HG03103 (cell line): ENCODE results near the gene AQP7.
"Not testable (repeated sequence)": the region's sequence is repeated elsewhere in the genome, so short reads cannot be mapped to it uniquely, and the experiment has no call there.

ENCODE experiments used
- ATAC-seq: cut with Tn5 transposase; IDR thresholded peaks from one replicate; pipeline ENCODE4 v1.9.1; 2021; ENCODE audit warnings: low read depth; ENCODE audit not compliant: unreplicated experiment

The AQP7 gene

DNA sequence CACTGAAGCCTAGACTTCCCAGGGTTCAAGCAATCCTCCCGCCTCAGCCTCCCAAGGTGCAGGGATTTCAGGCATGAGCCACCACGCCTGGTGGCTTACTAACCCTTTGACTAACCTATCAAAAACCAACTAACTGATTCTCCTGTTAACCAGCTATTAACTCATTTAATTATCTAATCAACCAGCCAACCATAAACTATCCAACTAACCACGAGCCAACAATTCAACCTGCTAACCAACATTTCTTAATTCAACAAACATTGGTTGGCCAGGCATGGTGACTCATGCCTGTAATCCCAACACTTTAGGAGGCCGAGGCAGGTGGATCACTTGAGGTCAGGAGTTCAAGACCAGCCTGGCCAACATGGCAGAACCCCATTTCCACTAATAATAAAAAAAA is 3.3 kb downstream of the AQP7 start:
- ATAC-seq: not testable (repeated sequence)

DNA sequence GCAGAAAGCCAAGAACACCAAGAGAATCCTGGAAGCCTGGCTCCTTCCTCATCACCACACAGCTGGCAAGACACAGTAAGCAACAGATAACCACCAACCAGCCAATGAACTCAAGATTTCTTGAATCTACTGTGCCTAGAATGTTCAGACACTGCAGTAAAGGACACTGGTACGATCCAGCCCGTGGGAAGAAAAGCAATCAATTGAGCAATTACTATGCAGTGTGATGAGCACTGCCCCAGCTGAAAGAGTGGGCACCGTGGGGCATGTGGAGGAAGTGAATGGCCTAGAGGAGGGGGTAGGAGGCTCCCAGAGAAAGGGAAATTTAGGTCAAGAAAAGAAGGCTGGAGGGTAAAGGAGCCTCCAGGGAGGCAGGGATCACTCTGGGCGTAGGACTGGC is 4.6 kb downstream of the AQP7 start:
- ATAC-seq: not testable (repeated sequence)

DNA sequence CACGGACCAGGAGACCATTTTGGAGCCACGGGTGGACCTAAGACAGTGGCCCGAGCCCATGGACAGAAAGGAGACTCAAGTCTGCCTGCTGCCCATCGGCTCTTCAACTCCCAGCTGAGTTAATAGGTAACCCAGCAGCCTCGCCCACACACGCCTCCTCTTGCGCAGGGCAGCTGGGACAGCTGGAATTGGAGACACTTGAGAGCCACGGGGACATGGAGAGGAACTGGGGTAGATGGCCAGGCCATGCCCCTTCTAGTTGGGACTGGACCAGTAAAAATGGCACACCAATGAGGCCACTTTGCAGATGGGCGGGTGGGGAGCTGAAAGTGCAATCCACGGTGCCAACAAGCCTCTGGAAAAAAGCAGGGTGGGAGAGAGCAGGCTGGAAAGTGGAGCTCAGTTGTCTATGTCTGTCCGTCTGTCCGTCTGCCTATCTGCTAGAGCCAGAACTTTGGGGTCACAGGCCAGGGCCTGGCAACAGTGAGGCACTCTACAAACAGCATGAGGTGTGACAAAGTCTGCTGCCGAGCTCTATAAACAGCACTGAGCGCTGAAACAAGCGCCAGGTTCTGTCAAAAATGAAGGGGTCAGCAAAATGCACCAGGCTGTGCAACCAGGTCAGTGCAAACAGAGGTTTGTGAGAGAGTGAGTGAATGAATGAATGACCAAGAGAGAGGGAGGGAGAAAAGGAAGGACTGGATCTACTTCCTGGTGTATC is 7.0 kb downstream of the AQP7 start:
- ATAC-seq: not testable (repeated sequence)

DNA sequence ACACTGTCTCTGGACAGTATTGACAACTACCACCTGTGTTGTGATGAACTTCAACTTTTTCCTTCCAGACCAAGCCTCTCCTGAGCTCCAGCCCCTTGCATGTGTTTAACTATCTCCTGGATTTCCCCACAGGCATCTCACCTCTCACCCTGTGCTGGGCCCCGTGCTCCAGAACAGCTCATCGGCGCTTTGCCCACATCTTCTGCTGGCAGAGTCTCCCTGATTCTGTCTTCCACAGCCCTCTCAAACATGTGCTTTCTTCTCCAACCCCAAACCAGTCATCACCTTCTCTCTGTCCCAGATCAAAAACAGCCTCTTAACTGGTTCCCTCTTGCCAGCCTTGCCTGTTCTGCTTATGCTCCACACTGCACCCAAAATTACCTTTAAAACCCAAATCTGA is 8.4 kb downstream of the AQP7 start:
- ATAC-seq: not testable (repeated sequence)

DNA sequence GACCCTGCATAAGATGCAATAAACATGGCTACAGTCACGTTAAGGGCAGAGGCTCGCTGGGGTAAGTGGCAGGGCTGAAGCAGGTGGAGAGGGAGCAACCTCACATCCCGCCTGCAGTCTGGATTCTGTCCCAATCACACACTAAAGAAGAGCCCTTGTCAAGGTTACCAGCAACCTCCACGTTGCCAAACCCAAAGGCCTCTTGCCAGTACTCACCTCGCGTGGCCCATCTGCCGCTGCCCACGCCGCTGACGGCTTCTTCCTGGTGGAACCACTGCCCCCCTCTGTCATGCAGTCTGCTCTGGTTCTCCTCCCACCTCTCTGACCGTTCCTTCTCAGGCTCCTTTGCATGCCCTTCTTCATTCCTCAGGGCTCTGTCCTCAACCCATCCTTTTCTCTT is 8.8 kb downstream of the AQP7 start:
- ATAC-seq: no peak

DNA sequence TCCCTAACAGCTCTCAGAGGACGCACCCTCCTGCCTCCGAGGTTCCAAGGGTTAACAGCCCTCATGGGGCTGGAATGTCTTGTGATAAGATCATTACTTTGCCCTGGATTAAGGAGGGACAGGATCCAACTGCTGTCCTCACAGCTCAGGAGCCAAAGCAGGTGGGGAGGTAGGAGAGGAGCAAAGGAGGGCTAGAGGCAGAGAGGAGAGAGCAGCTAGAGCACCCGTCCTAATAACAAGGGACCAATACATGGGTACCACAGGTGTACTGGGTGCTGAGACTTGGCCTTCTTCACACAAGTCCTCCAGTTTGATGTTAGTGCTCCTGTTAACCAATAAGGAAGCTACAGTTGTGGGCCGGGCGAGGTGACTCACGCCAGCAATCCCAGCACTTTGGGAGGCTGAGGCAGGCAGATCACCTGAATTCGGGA is 9.8 kb downstream of the AQP7 start:
- ATAC-seq: not testable (repeated sequence)

DNA sequence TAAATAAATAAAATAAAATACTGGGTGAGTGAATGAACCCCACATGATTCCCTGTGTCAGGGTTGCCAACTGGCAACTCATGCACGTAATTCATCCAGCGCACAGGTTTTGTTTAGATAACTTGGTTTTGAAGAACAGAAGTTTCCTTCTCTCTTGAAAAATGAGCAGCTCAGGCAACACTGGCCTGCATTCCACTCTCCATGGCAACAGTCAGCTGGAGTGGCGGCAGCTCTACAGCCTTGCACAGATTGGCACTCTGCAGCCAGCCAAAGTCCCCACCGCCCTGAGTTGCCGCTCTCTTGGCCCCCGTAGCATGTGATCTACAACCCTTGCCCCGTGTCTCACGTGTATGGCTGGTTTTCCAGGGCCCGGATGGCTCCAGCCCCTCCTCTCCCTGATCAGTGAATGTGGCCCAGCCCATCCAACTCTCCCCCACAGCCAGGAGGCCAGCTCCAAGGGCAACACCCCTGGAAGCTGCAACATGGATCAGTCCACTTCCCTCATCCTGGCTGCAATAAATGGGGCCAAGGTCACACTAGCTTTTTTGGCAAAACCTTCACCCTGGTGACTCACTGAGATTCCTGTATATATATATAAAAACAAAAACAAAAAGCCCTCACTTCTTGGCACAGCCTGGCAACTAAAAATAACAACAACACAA is 11.1 kb downstream of the AQP7 start:
- not testable (repeated sequence) for ATAC-seq

DNA sequence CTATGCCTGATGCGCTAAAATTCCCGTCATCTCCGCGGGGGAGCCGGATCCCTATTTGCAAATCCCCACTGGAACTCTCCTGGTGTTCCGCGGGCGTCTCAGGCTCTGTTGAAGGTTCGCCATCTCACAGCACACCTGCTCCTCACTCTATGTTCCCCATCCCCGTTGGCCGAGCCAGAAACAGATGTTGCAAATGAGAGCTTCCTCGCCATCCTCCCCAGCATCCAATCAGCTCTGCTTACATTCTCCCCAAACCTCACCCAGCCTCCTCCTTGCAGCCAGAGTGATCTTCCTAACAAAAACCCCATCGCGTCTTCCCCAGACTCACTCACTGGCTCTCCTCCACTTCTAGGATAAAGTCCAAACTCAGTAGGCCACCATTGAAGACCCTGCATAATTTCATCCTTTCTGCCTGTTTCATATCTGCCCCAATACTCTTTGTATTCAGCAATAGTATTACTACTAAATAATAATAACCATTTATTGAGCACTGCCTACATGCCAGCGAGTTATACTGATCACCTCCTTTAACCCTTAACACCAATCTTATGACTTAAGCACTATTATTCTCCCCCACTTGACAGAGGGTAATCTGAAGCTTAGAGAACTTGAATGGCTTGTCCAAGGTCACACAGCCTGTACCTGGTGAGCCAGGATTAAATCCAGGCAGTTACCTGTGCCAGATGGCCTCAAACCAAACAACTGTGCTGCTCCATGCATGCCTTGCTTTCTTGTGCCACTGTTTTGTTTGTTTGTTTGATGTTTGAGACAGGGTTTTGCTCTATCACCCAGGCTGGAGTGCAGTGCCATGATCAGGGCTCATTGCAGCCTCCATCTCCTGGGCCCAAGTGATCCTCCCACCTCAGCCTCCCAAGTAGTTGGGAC is 14.0 kb downstream of the AQP7 start:
- ATAC-seq: no peak

DNA sequence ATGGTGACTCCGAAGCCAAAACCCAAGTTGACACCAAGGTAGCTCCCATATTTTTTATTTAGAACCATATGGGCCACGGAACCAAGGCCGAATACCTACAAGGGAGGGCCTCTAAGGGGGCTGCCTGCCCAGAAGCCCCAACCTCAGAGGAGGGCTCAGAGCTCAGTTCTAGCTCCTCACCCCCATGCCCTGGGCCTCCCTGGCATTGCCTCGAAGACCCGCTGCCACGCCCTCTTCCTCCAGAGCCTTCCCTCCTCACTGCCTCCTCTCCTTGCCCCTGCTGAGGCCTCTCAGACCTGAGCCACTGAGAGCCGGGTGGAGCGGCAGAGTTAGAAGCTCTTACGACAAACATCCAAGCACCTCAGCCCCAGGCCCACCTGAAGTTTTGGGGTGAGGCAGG is 15.4 kb downstream of the AQP7 start:
- not testable (repeated sequence) for ATAC-seq

DNA sequence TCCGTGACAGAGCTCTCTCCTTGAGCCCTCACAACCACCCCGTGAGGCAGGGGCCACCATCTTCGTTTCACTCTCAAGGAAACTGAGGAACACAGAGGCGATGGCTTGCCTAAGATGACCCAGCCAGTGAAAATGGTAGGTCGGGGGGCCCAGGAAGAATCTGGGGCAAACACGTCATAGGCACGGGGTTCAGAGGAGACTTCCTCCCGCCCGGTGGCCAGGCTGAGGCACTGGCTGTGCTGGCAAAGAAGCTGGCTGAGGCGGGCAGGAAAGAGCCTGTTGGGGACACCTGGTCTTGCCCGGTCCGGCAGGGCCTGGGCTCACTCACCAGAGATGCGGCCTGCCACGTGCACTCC is 15.7 kb downstream of the AQP7 start:
- ATAC-seq: not testable (repeated sequence)

DNA sequence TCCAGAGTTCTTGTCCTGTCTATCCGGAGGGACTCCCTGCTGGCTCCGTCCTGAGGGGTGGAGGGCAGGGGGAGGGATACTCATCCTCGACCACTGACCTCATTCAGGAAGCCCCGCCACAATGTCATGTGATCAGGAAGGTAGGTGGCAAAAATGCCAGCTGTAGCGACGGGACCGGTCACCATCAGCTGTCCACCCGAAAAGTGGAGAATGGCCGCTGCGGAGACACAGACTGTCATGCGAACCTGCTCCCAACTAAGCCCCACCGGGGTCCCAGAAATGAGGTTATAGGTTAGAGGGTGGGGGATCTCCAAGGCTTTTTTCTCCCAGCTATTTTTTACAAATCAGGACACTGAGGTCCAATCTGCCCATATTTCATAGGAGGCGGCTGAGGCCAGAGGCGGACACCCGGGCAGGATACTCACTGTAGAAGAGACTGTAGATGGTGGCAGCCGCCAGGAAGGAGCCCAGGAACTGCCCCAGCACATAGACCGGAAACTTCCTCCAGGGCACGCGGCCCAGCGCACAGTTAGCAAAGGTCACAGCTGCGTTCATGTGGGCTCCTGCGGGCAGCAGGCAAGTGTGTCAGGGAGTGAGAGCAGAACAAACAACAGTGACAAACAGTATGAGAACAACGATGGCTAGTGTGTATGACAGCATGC is 16.3 kb downstream of the AQP7 start:
- not testable (repeated sequence) for ATAC-seq

DNA sequence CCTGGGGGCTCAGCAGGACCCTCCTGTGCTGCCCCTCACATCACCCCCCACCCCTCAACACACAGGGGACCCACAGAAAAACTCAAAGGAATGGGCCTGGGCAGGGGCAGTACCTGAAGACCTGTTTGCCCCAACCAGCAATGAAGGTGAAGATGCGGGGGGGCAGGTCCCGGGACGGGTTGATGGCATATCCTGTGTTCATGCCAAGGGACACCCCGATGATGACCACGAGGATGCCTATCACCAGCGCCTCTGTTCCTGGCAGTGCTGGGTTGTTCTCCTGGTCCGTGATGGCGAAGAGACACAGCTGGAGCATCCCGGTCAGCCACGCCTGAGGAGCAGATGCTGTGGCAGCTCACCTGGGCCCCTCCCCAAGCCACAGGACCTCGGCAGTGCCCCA is 16.8 kb downstream of the AQP7 start:
- ATAC-seq: not testable (repeated sequence)

DNA sequence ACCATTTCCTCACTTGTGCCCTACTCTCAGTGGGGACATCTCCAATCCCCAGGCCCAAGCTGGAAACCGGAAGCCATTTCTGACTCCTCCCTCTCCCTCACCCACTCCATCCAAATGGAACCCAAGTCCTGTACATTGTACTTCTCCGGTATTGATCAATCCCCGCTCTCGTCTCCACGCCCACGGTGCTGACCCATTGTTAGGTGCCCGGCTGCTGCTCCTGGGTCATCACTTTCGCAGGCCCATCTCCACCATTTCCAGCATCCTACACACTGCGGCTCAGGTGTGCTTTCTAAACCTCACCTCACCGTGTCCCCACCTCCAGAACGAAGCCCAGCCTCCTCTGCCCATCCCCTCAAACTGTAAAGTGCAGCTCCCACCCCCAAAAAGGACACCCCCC is 19.0 kb downstream of the AQP7 start:
- ATAC-seq: not testable (repeated sequence)

DNA sequence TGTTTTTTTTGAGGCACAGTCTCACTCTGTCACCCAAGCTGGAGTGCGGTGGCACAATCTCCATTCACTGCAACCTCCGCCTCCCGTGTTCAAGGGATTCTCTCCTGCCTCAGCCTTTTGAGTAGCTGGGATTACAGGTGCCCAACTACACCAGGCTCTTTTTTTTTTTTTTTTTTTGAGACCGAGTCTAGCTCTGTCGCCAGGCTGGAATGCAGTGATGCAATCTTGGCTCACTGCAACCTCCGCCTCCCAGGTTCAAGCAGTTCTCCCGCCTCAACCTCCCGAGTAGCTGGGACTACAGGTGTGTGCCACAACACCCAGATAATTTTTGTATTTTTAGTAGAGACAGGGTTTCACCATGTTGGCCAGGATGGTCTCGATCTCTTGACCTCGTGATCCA is 20.0 kb downstream of the AQP7 start:
- not testable (repeated sequence) for ATAC-seq

DNA sequence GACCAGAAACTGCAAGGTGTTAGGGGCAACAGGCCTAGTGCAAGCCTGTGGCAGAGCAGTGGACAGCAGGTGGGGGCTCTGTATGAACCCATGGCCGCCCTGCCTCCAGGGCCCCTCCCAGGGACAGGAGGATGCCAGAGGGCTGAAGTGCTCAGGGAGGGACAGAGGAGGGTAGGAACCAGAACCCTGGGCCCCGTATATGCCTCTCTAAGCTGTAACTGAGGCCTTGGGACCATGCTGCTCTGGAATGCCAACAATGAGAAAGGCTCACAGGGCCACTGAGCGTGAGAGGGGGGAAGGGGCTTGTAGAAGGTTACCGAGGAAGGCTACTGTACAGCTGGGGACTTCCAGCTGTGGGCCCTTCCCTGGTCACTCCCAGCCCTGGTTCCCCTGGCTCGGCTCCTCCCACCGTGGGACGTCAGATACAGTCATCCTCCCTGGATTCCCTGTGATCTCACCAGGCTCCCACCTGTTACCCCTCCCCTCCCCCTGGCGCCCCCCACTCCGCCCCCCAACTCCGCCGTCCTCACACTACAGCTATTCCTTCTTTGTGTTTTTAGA is 21.1 kb downstream of the AQP7 start:
- no peak for ATAC-seq

DNA sequence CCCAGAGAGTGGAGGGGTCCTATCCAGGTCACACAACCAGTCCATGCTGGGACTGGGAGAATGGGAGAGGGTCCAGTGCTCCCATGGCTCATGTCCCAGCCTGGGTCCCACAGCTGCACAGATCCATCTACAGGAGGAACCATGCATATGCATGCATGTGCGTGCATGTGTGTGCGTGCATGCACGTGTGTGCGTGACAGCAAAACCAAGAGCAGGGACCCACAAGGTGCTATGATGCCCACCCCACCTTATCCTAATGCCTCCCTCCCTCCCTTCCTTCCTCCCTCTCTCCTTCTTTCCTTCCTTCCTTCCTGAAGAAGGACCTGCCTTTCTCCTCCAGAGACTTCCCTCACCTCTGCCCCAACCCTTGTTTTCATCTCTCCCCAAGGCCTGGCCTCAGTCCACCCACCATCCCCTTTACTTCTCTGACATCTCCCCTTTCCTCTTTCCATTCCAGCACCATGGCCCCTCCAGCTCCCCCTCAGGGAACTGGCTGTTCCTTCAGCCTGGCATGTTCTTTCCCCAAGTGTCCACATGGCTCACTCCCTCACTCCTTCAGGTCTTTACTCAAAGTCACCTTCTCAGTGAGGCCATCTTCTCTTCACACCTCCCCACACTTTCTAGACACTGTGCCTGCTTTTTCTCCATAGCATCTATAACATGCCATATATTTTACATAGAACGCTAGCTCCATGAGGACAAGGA is 21.8 kb downstream of the AQP7 start:
- ATAC-seq: no peak

DNA sequence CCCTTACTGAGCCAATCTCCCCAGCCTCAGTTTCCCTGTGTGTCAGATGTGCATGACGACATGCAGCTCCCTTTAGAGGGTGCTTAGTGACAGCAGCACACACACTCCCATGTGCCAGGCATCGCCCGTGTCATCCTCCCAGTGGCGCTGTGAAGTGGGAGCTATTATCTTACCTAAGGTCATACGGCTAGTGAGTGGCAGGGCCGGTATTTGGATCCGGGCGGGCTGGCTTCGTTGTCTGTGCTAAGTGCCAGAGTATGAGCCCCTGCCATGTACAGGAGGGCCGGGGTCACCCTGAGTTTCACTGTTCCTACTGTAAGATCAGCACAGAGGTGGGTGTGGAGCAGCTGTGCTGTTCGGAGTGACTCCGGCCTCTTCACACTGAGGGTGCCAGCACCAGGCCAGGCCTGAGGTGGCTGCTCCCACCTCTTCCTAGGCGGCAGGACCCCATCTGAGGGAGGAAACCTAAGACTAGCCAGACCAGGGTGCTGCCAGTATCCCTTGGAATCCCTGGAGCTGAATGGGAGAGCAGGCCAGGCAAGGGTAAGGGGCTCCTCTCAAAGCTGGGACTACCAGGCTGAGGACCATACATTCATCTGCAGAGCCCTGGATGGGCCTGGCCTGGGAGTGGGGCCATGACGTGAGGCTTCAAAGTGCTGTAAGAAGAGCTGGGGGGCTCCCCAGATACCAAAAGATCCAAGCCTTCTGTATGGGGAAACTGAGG is 22.5 kb downstream of the AQP7 start:
- ATAC-seq: no peak

DNA sequence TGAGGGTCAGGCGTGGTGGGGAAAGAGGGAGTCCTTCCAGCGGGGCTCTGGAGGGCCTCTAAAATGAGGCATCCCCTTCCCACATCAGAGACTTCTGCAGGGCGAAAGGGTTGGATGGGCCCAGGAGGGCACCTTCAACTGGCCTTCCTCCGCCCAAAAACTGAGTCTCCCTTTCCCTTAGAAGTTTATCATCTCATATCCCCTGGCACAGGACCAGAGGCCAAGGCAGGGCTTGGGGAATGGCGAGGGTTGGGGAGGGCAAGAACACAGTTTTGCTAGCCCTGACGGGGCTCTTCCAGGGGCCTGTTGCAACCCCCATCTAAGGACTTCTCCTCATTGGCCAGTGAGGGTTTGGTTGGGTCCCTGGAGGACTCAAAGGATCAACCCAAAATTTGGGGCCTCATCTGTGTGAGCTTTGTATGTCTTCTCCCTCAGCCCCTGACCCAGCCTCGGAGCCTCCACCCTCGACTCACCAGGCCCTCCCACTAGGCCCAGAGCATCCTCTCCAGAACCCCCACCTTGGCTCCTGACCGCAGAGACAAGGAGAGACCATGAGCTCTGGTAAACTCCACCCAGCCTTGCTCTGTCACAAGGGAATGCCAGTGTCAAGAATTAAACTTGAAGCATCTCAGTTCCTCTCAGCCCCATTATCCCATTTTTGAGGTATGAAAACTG is 24.1 kb downstream of the AQP7 start:
- no peak for ATAC-seq
